Measurements from ENCODE around the gene MYDGF.

Gene MYDGF

DNA sequence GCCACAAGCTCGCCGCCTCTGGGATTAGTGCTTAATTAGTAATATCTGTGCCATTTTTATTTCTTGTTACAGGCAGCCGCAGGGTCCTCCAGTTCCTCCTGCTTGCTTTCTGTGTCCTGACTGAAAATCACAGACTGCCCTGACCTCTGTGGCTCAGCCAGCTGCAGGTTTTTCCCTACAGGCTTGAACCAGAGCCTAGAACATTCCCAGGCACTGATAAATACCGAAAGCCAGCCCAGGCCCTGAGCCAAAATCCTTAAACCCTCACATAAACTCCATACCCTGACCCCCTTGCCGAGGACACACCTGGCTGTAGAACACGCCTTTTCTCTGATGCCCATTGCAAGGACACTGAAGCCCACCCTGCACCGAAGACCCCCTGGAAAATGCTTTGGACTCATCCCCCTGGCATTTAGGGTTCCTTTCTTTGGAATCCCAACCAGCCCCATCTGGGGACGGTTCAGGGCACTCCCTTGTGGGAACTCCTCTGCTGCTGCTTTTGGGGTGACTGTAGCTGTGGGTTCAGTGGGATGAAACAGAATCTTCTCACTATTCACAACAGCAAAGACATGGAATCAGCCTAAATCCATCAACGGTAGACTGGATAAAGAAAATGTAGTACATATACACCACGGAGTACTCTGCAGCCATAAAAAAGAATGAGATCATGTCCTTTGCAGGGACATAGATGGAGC is 38.0 kb upstream of the MYDGF start:
- Histone ChIP-seq H3K9ac (ENCODE audit: low read length) (no peak overlapping the region), H3K36me3 (ENCODE audit: insufficient read depth, low read length) (peaks cover 41% of the 10 kb centered on the region), H3K4me1 (ENCODE audit: insufficient read depth, low read length, severe bottlenecking) (no peaks in the 10 kb centered on the region), H3K4me3 (ENCODE audit: low read depth, low read length, poor library complexity, severe bottlenecking) (no peak overlapping the region), H3K9me2 (ENCODE audit: low read depth, low read length) (no peaks in the 10 kb centered on the region), H3K4me2 (ENCODE audit: low read length) (no peak overlapping the region), H2AFZ (ENCODE audit: low read length) (no peak overlapping the region), H3F3A (ENCODE audit: insufficient read depth, low read length) (no peaks in the 10 kb centered on the region), H3K27me3 (ENCODE audit: insufficient read depth, low read length) (no peaks in the 10 kb centered on the region), H3K9me3 (ENCODE audit: low read length) (no peaks in the 10 kb centered on the region), H3K79me2 (ENCODE audit: insufficient read depth, low read length) (no peaks in the 10 kb centered on the region), H4K20me1 (ENCODE audit: insufficient read depth, low read length) (no peaks in the 10 kb centered on the region), H3K27ac (ENCODE audit: low read depth, low read length, poor library complexity, severe bottlenecking) (no peak overlapping the region)
- TF ChIP-seq CTCF (IDR thresholded peaks at IDR 0.05; ENCODE audit: low read length) (no peak), EZH2 (IDR thresholded peaks at IDR 0.05; ENCODE audit: borderline replicate concordance, low read length) (no peak)

DNA sequence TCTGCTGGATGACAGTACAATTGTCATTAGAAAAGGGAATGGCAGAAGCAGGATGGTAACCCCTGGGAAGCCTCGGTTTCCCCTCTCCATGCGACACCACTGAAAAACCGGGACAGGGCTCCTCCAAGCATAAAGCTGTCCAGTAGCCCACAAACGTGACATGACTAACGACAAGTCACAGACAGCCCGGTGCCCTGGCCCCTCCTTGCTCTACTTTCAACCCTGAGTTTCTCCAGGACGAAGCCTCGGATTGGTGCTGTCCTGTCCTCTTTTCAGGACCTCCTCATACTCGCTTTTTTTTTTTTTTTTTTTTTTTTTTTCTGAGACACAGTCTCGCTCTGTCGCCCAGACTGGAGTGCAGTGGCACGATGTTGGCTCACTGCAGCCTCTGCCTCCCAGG is 37.2 kb upstream of the MYDGF start:
- Histone ChIP-seq H4K20me1 (ENCODE audit: insufficient read depth, low read length) (no peaks in the 10 kb centered on the region), H3K36me3 (ENCODE audit: insufficient read depth, low read length) (peaks cover 39% of the 10 kb centered on the region), H3K4me3 (ENCODE audit: low read depth, low read length, poor library complexity, severe bottlenecking) (no peak overlapping the region), H3K4me2 (ENCODE audit: low read length) (no peak overlapping the region), H3K4me1 (ENCODE audit: insufficient read depth, low read length, severe bottlenecking) (no peaks in the 10 kb centered on the region), H3K27ac (ENCODE audit: low read depth, low read length, poor library complexity, severe bottlenecking) (no peak overlapping the region), H3F3A (ENCODE audit: insufficient read depth, low read length) (no peaks in the 10 kb centered on the region), H3K9ac (ENCODE audit: low read length) (no peak overlapping the region), H2AFZ (ENCODE audit: low read length) (no peak overlapping the region), H3K9me3 (ENCODE audit: low read length) (no peaks in the 10 kb centered on the region), H3K27me3 (ENCODE audit: insufficient read depth, low read length) (no peaks in the 10 kb centered on the region), H3K9me2 (ENCODE audit: low read depth, low read length) (no peaks in the 10 kb centered on the region), H3K79me2 (ENCODE audit: insufficient read depth, low read length) (no peaks in the 10 kb centered on the region)
- TF ChIP-seq CTCF (IDR thresholded peaks at IDR 0.05; ENCODE audit: low read length) (no peak), EZH2 (IDR thresholded peaks at IDR 0.05; ENCODE audit: borderline replicate concordance, low read length) (no peak)

DNA sequence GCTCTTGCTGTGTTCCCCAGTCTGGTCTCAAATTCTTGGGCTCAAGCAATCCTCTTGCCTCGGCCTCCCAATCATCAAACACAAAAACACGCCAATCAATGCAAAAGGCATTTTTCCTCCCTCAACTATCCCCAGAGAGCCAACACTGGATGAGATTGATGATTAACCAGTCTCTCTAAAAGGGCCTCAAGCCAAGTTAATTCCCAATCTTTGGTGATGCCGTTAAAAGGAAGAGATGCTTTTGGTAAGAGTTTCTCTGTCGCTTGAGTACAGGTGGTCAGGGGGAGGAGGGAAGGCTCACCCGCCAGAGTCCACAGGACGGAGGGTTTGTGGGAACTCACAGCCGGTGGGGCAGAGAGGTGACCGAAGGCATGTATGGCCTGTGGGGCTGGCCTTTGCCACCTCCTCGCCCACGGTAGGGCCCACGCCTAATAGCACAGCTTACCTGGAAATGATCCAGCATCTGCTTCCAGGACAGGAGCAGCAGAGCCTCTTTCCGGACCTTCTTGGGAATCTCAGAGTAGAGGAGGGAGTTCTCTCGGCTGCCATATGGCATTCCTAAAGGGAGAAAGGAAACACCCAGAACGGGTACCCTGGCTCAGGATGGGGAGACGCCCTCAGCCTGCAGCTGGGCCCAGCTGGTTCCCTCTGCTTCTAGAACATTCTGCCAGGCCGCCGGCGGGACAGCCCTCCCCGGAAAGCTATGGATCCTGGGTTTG is 35.4 kb upstream of the MYDGF start:
- Histone ChIP-seq H3K36me3 (ENCODE audit: insufficient read depth, low read length) (peaks cover 42% of the 10 kb centered on the region), H3K9me2 (ENCODE audit: low read depth, low read length) (no peaks in the 10 kb centered on the region), H3K27ac (ENCODE audit: low read depth, low read length, poor library complexity, severe bottlenecking) (no peak overlapping the region), H2AFZ (ENCODE audit: low read length) (no peak overlapping the region), H3K4me3 (ENCODE audit: low read depth, low read length, poor library complexity, severe bottlenecking) (no peak overlapping the region), H3K79me2 (ENCODE audit: insufficient read depth, low read length) (no peaks in the 10 kb centered on the region), H3K9me3 (ENCODE audit: low read length) (no peaks in the 10 kb centered on the region), H4K20me1 (ENCODE audit: insufficient read depth, low read length) (no peaks in the 10 kb centered on the region), H3F3A (ENCODE audit: insufficient read depth, low read length) (no peaks in the 10 kb centered on the region), H3K4me1 (ENCODE audit: insufficient read depth, low read length, severe bottlenecking) (no peaks in the 10 kb centered on the region), H3K4me2 (ENCODE audit: low read length) (no peak overlapping the region), H3K9ac (ENCODE audit: low read length) (no peak overlapping the region), H3K27me3 (ENCODE audit: insufficient read depth, low read length) (no peaks in the 10 kb centered on the region)
- TF ChIP-seq CTCF (IDR thresholded peaks at IDR 0.05; ENCODE audit: low read length), result no peak
- no peak for TF ChIP-seq EZH2 (IDR thresholded peaks at IDR 0.05; ENCODE audit: borderline replicate concordance, low read length)

Data from OCI-LY1 (cell line).